HCT116 (cell line): ENCODE data around the gene GJA10.

ENCODE experiments used
- CEBPB ChIP-seq: IDR thresholded peaks from 2 replicates; pipeline ENCODE4 v1.6.1; 2012; ENCODE audit warnings: low read depth
- EGR1 ChIP-seq: IDR thresholded peaks from 2 replicates; pipeline ENCODE4 v1.6.1; 2012; ENCODE audit warnings: low read depth
- EZH2 ChIP-seq: fragments of 200-600 bp; sonication (generic); IDR thresholded peaks from 2 replicates; pipeline ENCODE4 v1.6.1; 2017; ENCODE audit warnings: antibody characterized with exemption, mixed run types
- EZH2phosphoT487 ChIP-seq: fragments of 200-600 bp; IDR thresholded peaks from 2 replicates; pipeline ENCODE4 v1.6.1; 2018; ENCODE audit warnings: antibody characterized with exemption, borderline replicate concordance
- FOSL1 ChIP-seq: IDR thresholded peaks from 2 replicates; pipeline ENCODE4 v1.6.1; 2012; ENCODE audit warnings: low read depth
- JUND ChIP-seq: IDR thresholded peaks from 2 replicates; pipeline ENCODE4 v1.6.1; 2012
- POLR2A ChIP-seq: IDR thresholded peaks from 2 replicates; pipeline ENCODE4 v1.7.0; 2011; ENCODE audit warnings: borderline replicate concordance; ENCODE audit not compliant: insufficient read depth, insufficient read length; ENCODE audit errors: extremely low read depth
- POLR2AphosphoS5 ChIP-seq: IDR thresholded peaks from 2 replicates; pipeline ENCODE4 v1.6.1; 2011; ENCODE audit warnings: mild to moderate bottlenecking, low read depth, low read length, moderate library complexity
- RAD21 ChIP-seq: IDR thresholded peaks from 2 replicates; pipeline ENCODE4 v1.6.1; 2012; ENCODE audit warnings: low read depth, mild to moderate bottlenecking
- TF ChIP-seq, protein P1 (sequence below), 3 experiments: fragments of 200-600 bp in 1 of 3; sonication (generic) in 1 of 3; IDR thresholded peaks in 2 of 3; conservative IDR thresholded peaks in 1 of 3; 2 replicates each; pipeline ENCODE4 v1.5.1; 2012 to 2017; ENCODE audit warnings: low read depth in 2 of 3, low read length in 2 of 3, antibody characterized with exemption in 1 of 3, borderline replicate concordance in 1 of 3, control low read depth in 1 of 3, mild to moderate bottlenecking in 1 of 3, mixed read lengths in 1 of 3, mixed run types in 1 of 3, moderate library complexity in 1 of 3; ENCODE audit not compliant: insufficient read depth in 1 of 3

GRCh38 chr6:89944181-89944755 lies 50.0 kb downstream of the GJA10 start:
- TF ChIP-seq CEBPB (no peak), POLR2AphosphoS5 (no peak), FOSL1 (no peak), RAD21 (no peak), EGR1 (no peak), POLR2A (no peak), EZH2 (no peak), EZH2phosphoT487 (no peak), JUND (no peak)
- TF ChIP-seq, protein P1, sequence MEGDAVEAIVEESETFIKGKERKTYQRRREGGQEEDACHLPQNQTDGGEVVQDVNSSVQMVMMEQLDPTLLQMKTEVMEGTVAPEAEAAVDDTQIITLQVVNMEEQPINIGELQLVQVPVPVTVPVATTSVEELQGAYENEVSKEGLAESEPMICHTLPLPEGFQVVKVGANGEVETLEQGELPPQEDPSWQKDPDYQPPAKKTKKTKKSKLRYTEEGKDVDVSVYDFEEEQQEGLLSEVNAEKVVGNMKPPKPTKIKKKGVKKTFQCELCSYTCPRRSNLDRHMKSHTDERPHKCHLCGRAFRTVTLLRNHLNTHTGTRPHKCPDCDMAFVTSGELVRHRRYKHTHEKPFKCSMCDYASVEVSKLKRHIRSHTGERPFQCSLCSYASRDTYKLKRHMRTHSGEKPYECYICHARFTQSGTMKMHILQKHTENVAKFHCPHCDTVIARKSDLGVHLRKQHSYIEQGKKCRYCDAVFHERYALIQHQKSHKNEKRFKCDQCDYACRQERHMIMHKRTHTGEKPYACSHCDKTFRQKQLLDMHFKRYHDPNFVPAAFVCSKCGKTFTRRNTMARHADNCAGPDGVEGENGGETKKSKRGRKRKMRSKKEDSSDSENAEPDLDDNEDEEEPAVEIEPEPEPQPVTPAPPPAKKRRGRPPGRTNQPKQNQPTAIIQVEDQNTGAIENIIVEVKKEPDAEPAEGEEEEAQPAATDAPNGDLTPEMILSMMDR (IDR thresholded peaks at IDR 0.05 in 2 of 3, conservative IDR thresholded peaks at IDR 0.05 in 1 of 3; ENCODE audit: borderline replicate concordance in 1 of 3, insufficient read depth in 1 of 3, low read depth in 2 of 3, low read length in 2 of 3) = no peak
